GM23338 (cell line): Measurements from ENCODE around the gene ABCA7. TPM values are rescaled to one million over a fixed set of nuclear protein-coding genes. Genes with fewer than 3 reads are reported as not detected.
A peak's percentile ranks its signal among the peaks of the same experiment; 100 is the strongest.

Experiments used
- ATAC-seq: fragments of 200-7000 bp; cut with Tn5 transposase; 3 replicates; pipeline ENCODE4 v1.9.1; 2020
- DNase-seq: peaks from one replicate; pipeline ENCODE4 v3.0.0-alpha.2; 2015; ENCODE audit warnings: low spot score
- H2AFZ ChIP-seq: fragments of 200-600 bp; sonication (generic); 2 replicates; pipeline ENCODE4 v1.8.0; 2016; ENCODE audit warnings: antibody characterized with exemption, mild to moderate bottlenecking, moderate library complexity
- H3F3A ChIP-seq: fragments of 200-600 bp; sonication (generic); replicated peaks from 2 replicates; pipeline ENCODE4 v1.8.0; 2017; ENCODE audit warnings: antibody characterized with exemption, mixed run types, low read depth
- H3K27ac ChIP-seq: fragments of 200-600 bp; sonication (generic); 2 replicates; pipeline ENCODE4 v1.6.1; 2016; ENCODE audit warnings: low read depth
- H3K27me3 ChIP-seq: fragments of 200-600 bp; sonication (generic); 2 replicates; pipeline ENCODE4 v1.8.0; 2016; ENCODE audit warnings: mild to moderate bottlenecking, mixed run types, moderate library complexity; ENCODE audit not compliant: insufficient read depth
- H3K36me3 ChIP-seq: fragments of 200-600 bp; sonication (generic); 2 replicates; pipeline ENCODE4 v1.8.0; 2016; ENCODE audit warnings: mild to moderate bottlenecking; ENCODE audit not compliant: insufficient read depth
- H3K4me1 ChIP-seq: fragments of 200-600 bp; sonication (generic); 2 replicates; pipeline ENCODE4 v1.8.0; 2016; ENCODE audit warnings: mild to moderate bottlenecking, moderate library complexity; ENCODE audit not compliant: insufficient read depth
- H3K4me2 ChIP-seq: fragments of 200-600 bp; sonication (generic); 2 replicates; pipeline ENCODE4 v1.7.1; 2017; ENCODE audit warnings: mixed run types
- H3K4me3 ChIP-seq: fragments of 200-600 bp; sonication (generic); 2 replicates; pipeline ENCODE4 v1.6.1; 2016; ENCODE audit warnings: mixed run types
- H3K79me2 ChIP-seq: fragments of 200-600 bp; sonication (generic); replicated peaks from 2 replicates; pipeline ENCODE4 v1.8.0; 2017; ENCODE audit warnings: mild to moderate bottlenecking; ENCODE audit not compliant: insufficient read depth
- H3K9me2 ChIP-seq: fragments of 200-600 bp; sonication (generic); 2 replicates; pipeline ENCODE4 v1.8.0; 2017; ENCODE audit not compliant: insufficient read depth
- H4K20me1 ChIP-seq: fragments of 200-600 bp; sonication (generic); replicated peaks from 2 replicates; pipeline ENCODE4 v1.8.0; 2017; ENCODE audit warnings: mild to moderate bottlenecking; ENCODE audit not compliant: insufficient read depth
- H3K27ac Mint-ChIP-seq: 2 replicates; pipeline ENCODE4 v1.8.0; 2020; ENCODE audit warnings: inconsistent platforms, mild to moderate bottlenecking, moderate library complexity, mixed read lengths
- H3K27me3 Mint-ChIP-seq: 3 replicates; pipeline ENCODE4 v1.8.0; 2022; ENCODE audit warnings: low read depth, mild to moderate bottlenecking, moderate library complexity, mixed read lengths, inconsistent platforms; ENCODE audit not compliant: insufficient read depth, poor library complexity
- H3K36me3 Mint-ChIP-seq: 3 replicates; pipeline ENCODE4 v1.8.0; 2021; ENCODE audit warnings: low read depth, mild to moderate bottlenecking, inconsistent platforms, moderate library complexity, mixed read lengths
- H3K4me1 Mint-ChIP-seq: 3 replicates; pipeline ENCODE4 v1.8.0; 2020; ENCODE audit warnings: mild to moderate bottlenecking, inconsistent platforms, mixed read lengths
- H3K4me3 Mint-ChIP-seq: 3 replicates; pipeline ENCODE4 v1.8.0; 2021; ENCODE audit warnings: moderate library complexity, mild to moderate bottlenecking, inconsistent platforms, mixed read lengths
- H3K9me3 Mint-ChIP-seq: 3 replicates; pipeline ENCODE4 v1.8.0; 2020; ENCODE audit warnings: moderate library complexity, mild to moderate bottlenecking, inconsistent platforms, mixed read lengths
- CREB1 ChIP-seq: fragments of 250-450 bp; sonication (Bioruptor Pico); IDR thresholded peaks from 2 replicates; pipeline ENCODE4 v1.5.0; 2020; ENCODE audit warnings: low read depth, mild to moderate bottlenecking, moderate library complexity
- CTCF ChIP-seq, 2 experiments: fragments of 200-600 bp in 1 of 2; sonication (generic) in 1 of 2; conservative IDR thresholded peaks; 2 replicates each; pipeline versions ENCODE4 v1.5.1 to v1.6.1; 2016 to 2017; ENCODE audit warnings: antibody characterized with exemption in 2 of 2, low read depth in 2 of 2, mild to moderate bottlenecking in 2 of 2, moderate library complexity in 1 of 2
- ETS1 ChIP-seq: IDR thresholded peaks from 2 replicates; pipeline ENCODE4 v1.6.1; 2016; ENCODE audit warnings: antibody characterized with exemption
- EZH2 ChIP-seq: fragments of 200-600 bp; sonication (generic); IDR thresholded peaks from one replicate; pipeline ENCODE4 v1.8.0; 2017; ENCODE audit warnings: antibody characterized with exemption, mild to moderate bottlenecking, low read depth; ENCODE audit not compliant: unreplicated experiment
- EZH2phosphoT487 ChIP-seq: fragments of 200-600 bp; sonication (generic); IDR thresholded peaks from one replicate; pipeline ENCODE4 v1.8.1; 2018; ENCODE audit warnings: antibody characterized with exemption; ENCODE audit not compliant: unreplicated experiment
- JUNB ChIP-seq: IDR thresholded peaks from one replicate; pipeline ENCODE4 v1.6.1; 2016; ENCODE audit warnings: antibody characterized with exemption; ENCODE audit not compliant: unreplicated experiment
- NANOG ChIP-seq: IDR thresholded peaks from 2 replicates; pipeline ENCODE4 v1.6.1; 2016; ENCODE audit warnings: antibody characterized with exemption, borderline replicate concordance
- POLR2AphosphoS5 ChIP-seq: IDR thresholded peaks from 2 replicates; pipeline ENCODE4 v1.6.1; 2016; ENCODE audit warnings: antibody characterized with exemption, low read depth
- REST ChIP-seq: IDR thresholded peaks from one replicate; pipeline ENCODE4 v1.6.1; 2018; ENCODE audit warnings: antibody characterized with exemption; ENCODE audit not compliant: unreplicated experiment
- STAT1 ChIP-seq: IDR thresholded peaks from one replicate; pipeline ENCODE4 v1.6.1; 2016; ENCODE audit warnings: antibody characterized with exemption; ENCODE audit not compliant: unreplicated experiment
- ZNF114 ChIP-seq: fragments of 250-450 bp; sonication (Bioruptor Pico); IDR thresholded peaks from 2 replicates; pipeline ENCODE4 v1.5.0; 2020; ENCODE audit warnings: mild to moderate bottlenecking, moderate library complexity
- ZNF331 ChIP-seq: fragments of 250-450 bp; sonication (Bioruptor Pico); IDR thresholded peaks from 2 replicates; pipeline ENCODE4 v1.5.0; 2020; ENCODE audit warnings: low read depth, mild to moderate bottlenecking, moderate library complexity
- ZNF462 ChIP-seq: fragments of 250-450 bp; sonication (Bioruptor Pico); IDR thresholded peaks from 2 replicates; pipeline ENCODE4 v1.5.0; 2020; ENCODE audit warnings: mild to moderate bottlenecking, moderate library complexity
- polyA plus RNA-seq: library from polyadenylated mRNA; unstranded; fragments of >200 nt; fragmentation: Nextera tagmentation; extraction: Ambion mirVana; gene quantifications from 2 replicates; pipeline ENCODE4 v1.2.1, GENCODE V29; 2016
- total RNA-seq: library from RNA; depleted of rRNA; stranded (reverse); fragments of >200 nt; shearing (Covaris generic); gene quantifications from 2 replicates; pipeline ENCODE4 v1.2.3, GENCODE V29; 2014

Gene ABCA7
- total and polyA plus RNA-seq, 2 experiments from 2014 or later, result 22.2 to 27.4 TPM

- H3K27ac Mint-ChIP-seq, result no peak overlapping the region
- H3K27me3 ChIP-seq, result peaks cover 45% of the 10 kb centered on the region
- no peak overlapping the region for H3K4me2 ChIP-seq
Measured at GRCh38 chr19:999379-999719, 40.6 kb upstream of the ABCA7 start.

More at GRCh38 chr19:999379-999719, 40.6 kb upstream of the ABCA7 start:
- peaks cover 3% of the 10 kb centered on the region; the same call in 2 of the 3 replicates for H3K4me1 Mint-ChIP-seq
- H3K4me1 ChIP-seq, result no peaks in the 10 kb centered on the region; the same call in 1 of the 2 replicates
- TF ChIP-seq CTCF (conservative IDR thresholded peaks at IDR 0.05; ENCODE audit: low read depth in 2 of 2), result no peak
- TF ChIP-seq POLR2AphosphoS5, result no peak
- no peak for TF ChIP-seq NANOG
- TF ChIP-seq EZH2, result no peak
- no peak for TF ChIP-seq CREB1 (CRISPR knock-in tag)
- TF ChIP-seq ZNF114 (CRISPR knock-in tag), result no peak
- no peak for TF ChIP-seq ZNF331 (CRISPR knock-in tag)
- no peak for TF ChIP-seq REST
- TF ChIP-seq STAT1, result no peak
- no peak for TF ChIP-seq ETS1
- no peak for TF ChIP-seq EZH2phosphoT487
- TF ChIP-seq JUNB, result no peak
- TF ChIP-seq ZNF462 (CRISPR knock-in tag), result no peak
- peaks cover 53% of the 10 kb centered on the region for H3K27me3 Mint-ChIP-seq
- H3K36me3 Mint-ChIP-seq, result no peaks in the 10 kb centered on the region
- 0 out of 2 replicates have a peak, but pooled peaks cover 2% of the 10 kb centered on the region for H4K20me1 ChIP-seq
- H3K36me3 ChIP-seq, result no peaks in the 10 kb centered on the region
- H3K4me3 ChIP-seq, result no peak overlapping the region
- peaks cover 11% of the 10 kb centered on the region for H3F3A ChIP-seq
- no peak overlapping the region for H2AFZ ChIP-seq
- ATAC-seq, result no peak
- H3K9me3 Mint-ChIP-seq, result no peaks in the 10 kb centered on the region
- no peak overlapping the region for H3K27ac ChIP-seq
- no peaks in the 10 kb centered on the region for H3K79me2 ChIP-seq
- DNase-seq, result no peak
- peak overlapping the region; percentile 30 for H3K4me3 Mint-ChIP-seq
- H3K9me2 ChIP-seq, result no peaks in the 10 kb centered on the region
